GM23248 (cell line): Measurements from ENCODE around the gene KCNJ12.
"Not testable (repeated sequence)": the region's sequence is repeated elsewhere in the genome, so short reads cannot be mapped to it uniquely, and the experiment has no call there.

Experiments
- EZH2 ChIP-seq: fragments of 200-600 bp; sonication (generic); IDR thresholded peaks from 2 replicates; pipeline ENCODE4 v1.6.1; 2018; ENCODE audit warnings: antibody characterized with exemption, mild to moderate bottlenecking; ENCODE audit not compliant: insufficient read depth, poor library complexity, severe bottlenecking
- EZH2phosphoT487 ChIP-seq: fragments of 200-600 bp; sonication (generic); IDR thresholded peaks from 2 replicates; pipeline ENCODE4 v1.6.1; 2018; ENCODE audit warnings: antibody characterized with exemption, moderate library complexity, mild to moderate bottlenecking, low read depth; ENCODE audit not compliant: insufficient read depth

- TF ChIP-seq EZH2phosphoT487, EZH2: not testable (repeated sequence)
Observed at GRCh38 chr17:21413570-21414279, 37.6 kb downstream of the KCNJ12 start.
